GM18499 (cell line): ENCODE results near the gene SNED1.

ENCODE experiments used
- ATAC-seq: cut with Tn5 transposase; IDR thresholded peaks from one replicate; pipeline ENCODE4 v1.9.1; 2021; ENCODE audit warnings: moderate number of reproducible peaks; ENCODE audit not compliant: insufficient read depth, unreplicated experiment

SNED1 gene

DNA sequence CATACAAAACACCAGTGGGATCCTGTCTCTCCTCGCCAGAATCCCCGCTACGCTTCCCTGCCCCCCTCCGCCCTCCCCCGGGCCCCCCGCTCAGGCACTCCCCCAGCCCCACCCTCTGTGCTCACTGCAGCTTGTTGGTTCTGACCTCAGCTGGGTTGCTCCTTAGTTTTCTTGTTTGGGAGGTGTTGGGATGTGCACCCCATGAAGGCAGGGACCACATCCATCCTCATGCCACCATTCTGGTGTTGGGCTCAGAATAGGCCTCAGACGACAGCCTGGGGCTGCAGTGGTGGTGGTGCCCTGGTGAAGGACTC is 4.6 kb downstream of the SNED1 start:
- ATAC-seq = no peak

DNA sequence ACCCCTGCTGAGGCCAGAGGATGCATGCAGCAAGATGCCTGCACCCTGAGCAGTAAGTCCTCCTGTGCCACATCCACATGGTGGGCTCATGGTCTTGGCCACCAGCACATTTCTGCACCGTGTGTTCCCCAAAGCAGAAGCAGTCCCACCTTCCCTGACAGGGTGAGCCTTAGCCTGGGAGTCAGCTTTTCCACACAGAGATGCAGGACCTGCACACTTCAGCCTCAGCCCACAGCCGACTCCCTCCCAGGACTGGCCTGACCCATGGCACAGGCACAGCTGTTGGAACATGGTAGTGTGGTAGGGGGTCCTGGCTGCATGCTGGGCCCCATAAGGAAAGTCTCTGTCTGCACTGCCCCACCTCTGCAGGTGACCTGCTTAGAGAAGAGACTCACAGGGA is 5.0 kb downstream of the SNED1 start:
- no peak for ATAC-seq

DNA sequence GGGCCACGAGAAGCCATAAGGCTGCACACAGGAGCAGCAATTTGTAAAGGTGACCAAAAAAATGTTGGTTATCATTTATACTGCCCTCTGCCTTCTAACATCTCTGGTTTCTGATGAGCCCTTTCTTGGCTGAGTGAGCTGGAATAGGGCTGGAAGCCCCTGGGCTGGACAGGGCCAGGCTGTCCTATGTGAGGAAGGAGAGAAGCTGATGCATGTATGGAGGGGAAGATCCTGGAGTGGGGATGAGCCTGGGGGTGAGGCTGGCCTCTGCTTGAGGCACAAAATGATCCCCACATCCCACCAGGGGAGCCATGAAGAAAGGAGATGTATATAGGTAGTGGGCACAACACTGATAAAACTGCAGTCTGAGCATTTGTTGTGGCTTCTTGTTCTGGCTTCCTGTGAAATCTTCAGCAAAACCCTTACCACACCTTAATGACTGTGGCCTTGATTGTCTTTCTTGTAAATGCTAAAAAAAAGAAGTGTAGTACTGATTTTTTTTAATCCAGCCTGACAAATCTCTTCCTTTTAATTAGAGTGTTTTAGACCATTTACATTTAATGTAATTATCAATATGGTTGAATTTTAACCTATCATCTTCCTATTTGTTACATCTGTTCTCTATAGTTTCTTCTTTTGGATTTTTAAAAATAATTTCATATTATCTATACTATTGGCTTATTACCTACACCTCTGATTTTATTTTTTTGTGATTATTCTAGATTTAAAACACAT is 5.6 kb downstream of the SNED1 start:
- ATAC-seq = no peak

DNA sequence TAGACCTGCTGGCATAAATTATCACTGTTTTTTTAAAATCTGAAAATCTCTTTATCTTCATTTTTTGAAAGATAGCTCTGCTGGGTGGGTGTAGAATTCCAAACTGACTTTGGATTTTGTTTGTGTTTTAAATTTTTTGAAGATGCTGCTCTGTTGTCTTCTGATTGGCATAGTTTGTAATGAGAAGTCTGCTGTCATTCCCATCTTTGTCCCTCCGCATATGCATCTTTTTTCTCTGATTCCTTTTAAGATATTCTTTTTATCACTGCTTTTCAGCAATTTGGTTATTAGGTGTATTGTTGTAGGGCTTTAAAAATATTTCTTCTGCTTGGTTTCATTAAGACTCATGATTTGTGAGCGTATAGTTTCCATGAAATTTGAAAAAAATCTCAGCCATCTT is 7.2 kb downstream of the SNED1 start:
- ATAC-seq = no peak

DNA sequence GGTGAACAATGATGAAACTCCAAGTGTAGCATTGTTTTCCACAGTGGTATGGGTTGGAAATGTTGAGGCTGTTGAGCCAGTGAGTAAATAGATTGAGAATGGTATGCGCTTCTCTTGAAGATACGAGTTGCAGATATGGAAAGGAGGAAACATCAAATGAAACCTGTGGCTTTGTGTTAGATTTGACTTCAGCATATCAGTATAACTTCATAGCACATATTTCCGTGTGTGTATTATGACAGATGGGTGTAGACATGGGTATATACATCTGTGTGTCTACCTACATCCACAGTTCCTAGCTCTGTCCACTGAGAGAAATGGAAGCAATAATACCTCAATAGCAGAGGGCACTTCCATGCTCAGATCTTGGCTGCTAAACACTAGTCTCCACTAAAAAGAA is 8.0 kb downstream of the SNED1 start:
- ATAC-seq = no peak

DNA sequence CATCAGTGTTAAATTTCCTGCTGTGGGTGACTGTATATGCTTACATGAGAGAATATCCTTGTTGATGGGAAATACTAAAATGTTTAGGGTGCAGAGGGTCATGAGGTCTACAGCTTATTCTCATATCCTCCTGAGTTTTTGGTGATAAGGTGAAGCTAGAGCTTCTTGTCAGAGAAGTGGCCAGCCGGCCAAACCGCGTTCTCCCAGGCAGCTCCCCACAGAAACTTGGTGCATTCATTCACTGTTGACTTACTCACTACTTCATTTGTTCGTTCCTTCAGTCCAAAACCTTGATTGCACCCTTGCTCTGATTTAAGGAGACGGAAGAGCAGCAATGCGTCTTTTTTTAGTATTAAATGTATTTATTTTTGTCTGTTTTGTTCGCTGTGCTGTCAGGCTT is 8.7 kb downstream of the SNED1 start:
- no peak for ATAC-seq

DNA sequence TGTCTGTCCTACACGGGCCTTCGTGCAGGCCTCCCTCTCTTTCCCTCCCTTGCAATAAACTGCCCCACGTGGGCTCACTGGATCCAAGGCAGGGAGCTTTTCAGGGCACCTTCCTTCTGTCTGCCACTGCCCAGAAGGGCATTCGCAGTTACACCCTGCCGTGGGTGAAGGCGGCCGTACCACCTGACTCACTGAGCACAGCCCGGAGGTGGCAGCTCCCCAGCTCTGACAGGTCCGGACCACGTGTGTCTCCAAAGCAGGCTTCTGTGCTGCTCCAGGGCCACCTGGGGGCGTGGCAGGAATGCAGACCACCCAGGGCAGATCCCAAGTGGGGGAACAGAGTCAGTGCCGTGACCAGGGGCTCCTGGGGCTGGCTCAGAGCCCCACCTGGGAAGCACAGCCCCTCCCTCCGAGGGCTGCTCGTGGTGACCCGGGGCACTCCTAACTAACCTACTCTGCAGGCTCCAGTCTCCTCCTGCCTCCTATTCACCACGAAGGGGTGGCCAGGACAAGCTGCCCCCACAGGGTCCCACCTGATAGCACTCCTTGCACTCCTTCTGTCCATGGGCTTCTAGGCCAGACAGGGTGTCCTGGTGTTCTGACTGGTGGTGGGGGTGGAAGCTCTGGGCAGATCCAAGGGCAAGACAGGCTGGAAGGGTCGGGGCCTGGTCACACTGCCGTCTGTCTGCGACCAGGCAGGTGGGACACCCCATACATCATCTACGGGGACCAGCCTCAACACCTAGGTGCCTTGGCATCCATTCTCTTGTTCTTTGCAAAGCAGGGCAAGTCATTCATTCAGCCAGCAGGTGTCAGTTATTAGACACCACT is 9.7 kb downstream of the SNED1 start:
- no peak for ATAC-seq

DNA sequence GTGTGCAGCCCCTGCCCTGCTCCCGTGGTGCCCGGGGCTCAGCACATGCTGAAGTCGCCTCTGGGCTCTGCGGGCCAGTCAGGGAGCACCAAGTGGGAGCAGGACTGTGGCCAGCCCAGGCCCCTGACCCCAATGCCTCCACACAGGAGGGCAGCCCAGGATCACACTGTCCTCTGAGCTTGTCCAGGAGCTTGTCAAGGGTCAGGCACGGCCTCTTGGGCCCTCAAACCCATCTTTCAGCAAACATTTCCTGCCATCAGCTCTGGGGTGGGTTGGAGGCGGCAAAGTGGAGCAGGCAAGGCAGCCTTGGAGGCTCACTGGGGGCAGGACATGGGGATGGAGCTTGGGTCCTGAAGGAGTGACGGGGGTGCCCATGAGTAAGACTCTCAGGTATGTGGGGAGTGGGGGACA is 10.3 kb downstream of the SNED1 start:
- ATAC-seq = no peak

DNA sequence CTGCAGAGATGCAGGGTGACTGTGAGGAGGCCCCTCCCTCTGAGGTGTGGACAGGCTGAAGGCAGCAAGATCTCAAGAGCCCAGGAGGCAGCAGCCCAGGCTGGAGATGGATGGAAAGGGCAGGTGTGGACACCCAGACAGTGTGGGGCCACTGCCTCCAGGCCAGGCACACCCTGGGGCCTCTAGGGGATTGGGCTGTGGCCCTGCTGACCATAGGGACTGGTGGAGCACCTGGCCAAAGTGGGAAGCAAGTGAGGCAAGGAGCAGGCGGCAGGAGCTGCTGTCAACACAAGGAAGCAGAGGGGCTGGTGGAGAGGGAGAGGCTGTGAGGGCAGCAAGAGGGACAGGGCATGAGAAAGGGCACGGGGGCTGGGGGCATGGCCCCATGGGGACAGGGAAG is 10.8 kb downstream of the SNED1 start:
- ATAC-seq = no peak

DNA sequence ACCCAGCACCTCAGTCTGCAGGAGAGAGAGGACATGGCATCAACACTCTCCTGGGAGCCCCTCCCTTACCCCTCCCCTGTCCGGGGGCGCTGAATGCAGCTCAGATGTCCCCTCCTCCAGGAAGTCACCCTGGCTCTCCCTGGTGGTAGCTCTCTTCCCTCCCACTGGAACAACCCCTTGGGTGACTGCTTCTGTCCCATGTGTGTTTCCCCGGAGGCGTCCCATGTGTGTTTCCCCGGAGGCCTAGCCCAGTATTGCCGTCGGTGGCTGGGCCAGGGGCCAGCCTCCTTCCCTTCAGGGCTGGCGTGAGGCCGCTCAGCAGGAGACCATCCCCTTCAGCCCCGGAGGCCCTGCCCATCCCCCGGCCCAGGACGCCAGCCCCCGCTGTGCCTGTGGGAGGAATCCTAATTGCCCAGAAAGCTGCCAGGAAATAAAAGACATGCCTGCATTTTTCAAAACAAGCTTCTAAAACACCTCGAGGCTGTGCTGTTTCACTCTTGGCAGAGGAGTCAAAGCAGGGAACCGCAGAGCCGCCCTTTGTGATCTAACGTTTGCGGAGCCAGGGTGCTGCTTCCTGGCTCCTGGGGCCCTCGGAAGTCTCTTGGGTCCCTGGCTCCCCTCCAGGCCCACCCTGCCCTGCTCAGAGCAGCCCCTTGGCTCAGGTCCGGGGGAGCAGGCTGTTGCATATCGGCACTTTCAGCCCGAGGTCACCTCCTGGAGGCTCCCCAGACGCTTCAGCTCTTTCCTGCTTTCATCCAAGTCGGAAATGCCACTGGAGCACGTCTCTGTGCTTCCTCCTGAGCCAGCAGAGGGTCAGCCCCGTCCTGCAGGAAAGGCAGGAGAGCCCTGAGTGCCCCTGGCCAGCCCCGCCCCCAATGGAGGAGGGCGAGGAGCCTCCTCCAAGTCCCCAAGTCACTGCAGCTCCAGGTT is 11.4 kb downstream of the SNED1 start:
- ATAC-seq = no peak

DNA sequence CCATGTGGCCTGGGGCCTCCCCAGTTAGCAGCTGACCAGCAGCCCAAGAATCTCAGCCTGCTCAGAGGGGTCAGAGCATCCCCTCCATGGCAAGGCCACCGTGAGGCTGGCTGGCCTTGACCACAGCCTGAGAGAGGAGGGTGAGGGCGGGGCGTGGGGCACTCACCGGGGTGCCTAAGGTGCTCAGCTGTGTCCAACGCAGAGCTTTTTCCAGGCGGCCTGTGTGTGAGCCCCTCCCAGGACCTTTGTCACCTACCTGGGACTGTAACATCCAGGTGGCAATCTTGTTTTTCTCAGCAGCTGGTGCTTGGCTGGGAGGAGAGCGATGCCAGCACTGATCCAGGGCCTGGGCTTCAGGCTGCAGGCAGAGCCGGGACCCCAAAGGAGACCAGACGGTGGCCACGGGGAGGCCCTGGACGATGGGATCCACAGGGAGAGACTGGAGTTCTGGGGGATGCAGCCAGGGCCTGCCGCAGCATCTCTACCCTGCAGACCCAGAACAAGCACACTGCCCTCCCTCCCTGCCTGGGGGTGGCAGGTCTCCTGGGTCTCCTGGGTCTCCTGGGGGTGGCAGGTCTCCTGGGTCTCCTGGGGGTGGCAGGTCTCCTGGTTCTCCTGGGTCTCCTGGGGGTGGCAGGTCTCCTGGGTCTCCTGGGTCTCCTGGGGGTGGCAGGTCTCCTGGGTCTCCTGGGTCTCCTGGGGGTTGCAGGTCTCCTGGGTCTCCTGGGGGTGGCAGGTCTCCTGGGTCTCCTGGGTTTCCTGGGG is 12.3 kb downstream of the SNED1 start:
- no peak for ATAC-seq

DNA sequence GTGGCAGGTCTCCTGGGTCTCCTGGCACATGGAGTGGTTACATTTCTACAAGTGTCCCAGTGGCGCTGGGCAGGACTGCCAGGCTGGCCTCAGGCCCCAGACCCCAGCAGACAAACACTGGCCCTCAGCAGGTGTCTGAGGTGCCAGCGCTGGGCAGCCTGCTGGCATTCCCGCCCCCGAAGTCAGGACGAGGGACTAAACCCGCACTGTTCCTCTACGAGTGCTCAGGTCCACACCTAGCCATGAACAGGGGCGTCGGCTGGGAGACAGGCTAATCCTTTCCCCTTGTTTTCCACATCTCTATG is 12.8 kb downstream of the SNED1 start:
- ATAC-seq = no peak

DNA sequence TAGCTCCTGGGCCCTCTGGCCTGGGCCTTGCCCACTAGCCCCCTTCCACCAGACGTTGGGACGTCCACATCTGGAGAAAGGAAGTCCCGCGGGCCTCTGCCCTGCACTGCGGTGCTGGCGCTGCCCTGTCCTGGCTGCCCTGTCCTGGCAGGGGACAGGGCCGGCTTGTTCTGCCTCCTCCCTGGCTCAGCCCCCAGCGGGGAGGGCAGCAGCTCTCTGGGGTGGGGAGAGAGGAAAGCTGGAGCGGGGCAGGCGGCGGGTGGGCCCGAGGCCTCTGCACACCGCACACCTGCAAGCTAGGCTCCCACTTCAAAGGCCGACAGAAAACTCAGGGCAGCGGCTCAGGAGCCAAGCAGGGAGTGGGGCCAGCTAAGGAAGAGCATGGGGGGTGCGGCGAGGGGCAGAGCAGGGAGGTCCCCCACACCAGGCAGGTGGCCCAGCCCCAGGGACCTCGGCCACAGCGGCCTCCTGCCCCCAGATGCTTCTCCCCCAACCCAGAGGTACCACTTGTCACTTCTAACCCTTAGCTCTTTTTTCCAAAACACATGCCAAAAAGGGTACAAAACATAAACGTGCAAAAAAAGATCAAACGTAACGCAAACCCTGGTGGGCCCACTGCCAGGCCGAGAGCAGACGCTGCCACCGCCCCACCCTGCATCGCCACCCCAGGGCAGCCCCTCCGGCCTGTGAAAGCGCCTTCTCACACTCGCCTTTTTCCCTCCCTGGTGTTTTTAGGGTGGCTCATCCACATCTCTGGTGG is 13.5 kb downstream of the SNED1 start:
- no peak for ATAC-seq

DNA sequence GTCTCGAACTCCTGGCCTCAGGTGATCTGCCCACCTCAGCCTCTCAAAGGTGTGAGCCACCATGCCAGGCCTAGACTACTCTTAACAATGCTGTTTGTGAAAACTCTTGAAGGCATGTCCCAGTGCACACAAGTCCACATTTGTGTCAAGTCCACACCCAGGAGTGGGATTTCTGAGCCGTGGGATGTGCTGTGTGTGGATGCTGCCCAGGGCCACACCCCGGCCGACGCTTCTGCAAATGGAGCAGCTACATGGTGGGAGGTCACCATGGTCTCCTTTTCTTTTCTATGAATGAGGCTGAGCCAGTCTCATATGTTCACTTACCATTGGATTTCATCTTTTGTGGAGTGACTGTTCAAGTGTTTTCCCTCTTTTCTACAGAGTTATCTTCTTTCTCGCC is 15.8 kb downstream of the SNED1 start:
- ATAC-seq = no peak

DNA sequence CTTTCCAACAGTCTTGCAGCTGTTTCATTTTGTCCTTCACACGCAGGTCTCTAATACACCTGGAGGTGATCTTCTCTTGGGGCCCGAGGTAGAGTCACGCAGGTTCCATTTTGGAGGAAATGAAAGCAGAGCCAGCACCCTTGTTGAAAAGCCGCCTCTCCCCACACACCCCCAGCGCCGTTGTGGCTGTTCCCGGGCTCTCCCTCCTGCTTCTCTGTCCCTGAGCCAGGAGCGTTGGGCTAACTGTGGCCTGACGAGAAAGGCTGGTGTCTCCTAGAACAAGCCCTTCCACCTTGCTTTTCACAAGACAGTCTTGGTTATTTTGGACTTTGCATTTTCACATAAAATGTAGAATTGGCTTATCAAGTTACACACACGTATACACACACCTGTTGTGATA is 16.3 kb downstream of the SNED1 start:
- ATAC-seq = no peak

DNA sequence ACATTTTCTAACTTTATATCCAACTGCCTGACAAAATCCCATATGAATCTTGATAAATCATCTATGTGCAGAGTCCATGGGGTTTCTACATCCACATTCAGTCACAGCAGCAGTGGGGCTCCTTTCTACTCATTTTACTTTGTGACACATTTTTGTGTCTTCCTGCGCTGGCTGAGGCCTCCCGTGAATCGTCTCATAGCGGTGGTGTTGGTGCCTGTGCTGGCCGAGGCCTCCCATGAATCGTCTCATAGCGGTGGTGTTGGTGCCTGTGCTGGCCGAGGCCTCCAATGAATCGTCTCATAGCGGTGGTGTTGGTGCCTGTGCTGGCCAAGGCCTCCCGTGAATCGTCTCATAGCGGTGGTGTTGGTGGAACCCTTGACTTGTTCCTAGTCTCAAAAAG is 17.0 kb downstream of the SNED1 start:
- ATAC-seq = no peak

DNA sequence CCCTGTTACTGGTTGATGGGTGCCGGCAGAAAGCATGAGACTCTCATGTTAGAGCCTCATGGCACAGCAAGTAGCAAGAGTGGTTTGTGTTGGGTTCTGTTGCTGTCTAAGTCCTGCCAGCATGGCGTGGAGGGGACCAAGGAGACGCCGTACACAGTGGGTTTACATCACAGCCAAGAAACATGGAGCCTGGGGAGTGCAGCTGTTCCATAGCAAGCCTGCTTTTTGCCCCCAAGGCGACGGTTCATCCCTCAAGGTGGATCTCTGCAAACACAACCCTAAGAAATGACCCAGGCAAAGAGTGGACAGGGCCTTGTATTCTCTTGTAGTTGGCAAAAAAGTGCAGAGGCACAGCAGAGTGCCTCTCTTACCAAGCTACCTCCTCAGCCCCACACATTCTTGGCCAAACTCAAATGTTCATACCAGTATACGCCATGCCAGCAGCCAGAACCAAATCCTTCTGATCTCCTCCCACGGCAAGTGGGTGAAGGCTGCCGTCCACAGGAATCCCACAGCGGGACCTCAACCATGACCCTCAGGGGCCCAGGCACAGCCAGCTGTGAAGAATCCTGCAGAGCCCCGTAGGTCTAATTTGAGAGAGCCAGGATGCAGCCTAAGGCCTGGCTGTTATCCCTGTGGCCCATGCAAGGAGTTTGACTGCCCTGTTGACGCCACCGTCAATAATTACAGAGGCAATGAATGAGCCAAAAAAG is 19.0 kb downstream of the SNED1 start:
- no peak for ATAC-seq

DNA sequence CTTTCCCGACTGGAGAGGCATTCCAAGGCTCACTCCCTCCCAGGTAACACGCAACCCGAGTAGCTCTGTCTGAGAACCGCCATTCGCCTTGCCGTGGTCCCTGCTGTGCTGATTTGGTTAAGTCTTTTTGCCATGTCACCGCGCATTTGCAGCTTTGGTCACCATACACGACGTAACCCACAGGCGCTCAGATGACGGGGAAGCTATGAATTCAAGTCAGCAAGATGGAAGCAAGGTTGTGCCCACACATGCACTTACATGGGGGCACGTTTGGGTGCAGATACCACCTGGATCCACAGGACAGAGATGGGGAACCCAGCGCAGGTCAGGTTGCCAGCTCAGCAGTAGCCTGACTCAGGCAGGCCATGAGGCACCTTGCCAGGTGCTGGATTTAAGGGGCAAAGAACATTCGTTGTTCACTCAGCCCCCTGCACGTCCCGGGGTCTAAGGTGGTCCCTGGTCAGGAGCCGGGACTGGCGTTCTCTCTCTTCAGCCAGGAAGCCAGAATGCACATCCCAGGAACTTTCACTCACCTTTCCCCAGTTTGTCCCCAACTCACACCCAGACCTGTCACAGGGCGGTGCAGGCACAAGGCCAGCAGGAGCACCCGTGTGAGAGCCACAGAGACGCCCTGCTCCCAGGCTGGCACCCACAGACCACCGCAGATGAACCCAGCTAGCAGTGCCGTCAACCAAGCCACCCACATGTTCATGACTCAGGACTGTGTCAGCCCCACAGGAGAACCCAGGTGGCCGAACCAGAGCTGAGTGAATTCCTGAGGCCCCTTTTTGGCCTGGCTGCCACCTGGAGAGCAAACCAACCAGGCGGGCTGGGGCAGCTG is 19.9 kb downstream of the SNED1 start:
- no peak for ATAC-seq
